H1 (cell line): ENCODE results near the gene DGKH. TPM values are rescaled to one million over a fixed set of nuclear protein-coding genes. Genes with fewer than 3 reads are reported as not detected.
"Not testable (repeated sequence)": the region's sequence is repeated elsewhere in the genome, so short reads cannot be mapped to it uniquely, and the experiment has no call there.

Experiments
- CTCF ChIA-PET: fragments of 300-600 bp; sonication (Branson Sonifier 250); formaldehyde crosslinking; loops from one replicate; lab custom pipeline; 2021; ENCODE audit not compliant: partially characterized antibody; lab: Charles Lee
- POLR2A ChIA-PET: fragments of 300-600 bp; sonication (Branson Sonifier 250); formaldehyde crosslinking; loops from one replicate; lab custom pipeline; 2021; ENCODE audit warnings: inconsistent platforms; ENCODE audit not compliant: partially characterized antibody; lab: Charles Lee
- DNase-seq, 2 experiments: peaks; one replicate each; pipeline versions ENCODE4 v3.0.0 to v3.0.0-alpha.2; 2010 to 2022; ENCODE audit warnings: low spot score in 2 of 2, low read depth in 1 of 2, mixed read lengths in 1 of 2
- FAIRE-seq: peaks from 2 replicates; lab custom pipeline; 2011; peaks lifted over from hg19 to GRCh38; lab: Jason Lieb, UNC
- H2AFZ ChIP-seq: 2 replicates; pipeline ENCODE4 v1.8.1; 2012; ENCODE audit warnings: low read length, inconsistent platforms
- H2AK5ac ChIP-seq: 2 replicates; pipeline ENCODE4 v1.6.1; 2013; ENCODE audit warnings: low read depth, low read length
- H2BK120ac ChIP-seq: replicated peaks from 2 replicates; pipeline ENCODE3; 2013; ENCODE audit warnings: low read depth, low read length, inconsistent platforms
- H2BK12ac ChIP-seq: 2 replicates; pipeline ENCODE4 v1.6.1; 2013; ENCODE audit warnings: low read depth, low read length
- H2BK15ac ChIP-seq: 2 replicates; pipeline ENCODE4 v1.6.1; 2013; ENCODE audit warnings: low read length
- H2BK20ac ChIP-seq: 2 replicates; pipeline ENCODE4 v1.6.1; 2013; ENCODE audit warnings: low read length
- H2BK5ac ChIP-seq: 2 replicates; pipeline ENCODE4 v1.6.1; 2013; ENCODE audit warnings: low read depth, low read length
- H3K14ac ChIP-seq: 2 replicates; pipeline ENCODE4 v1.6.1; 2013; ENCODE audit warnings: inconsistent platforms; ENCODE audit not compliant: insufficient read length
- H3K18ac ChIP-seq: 2 replicates; pipeline ENCODE4 v1.6.1; 2013; ENCODE audit warnings: low read length; ENCODE audit errors: extremely low read depth
- H3K23ac ChIP-seq: 2 replicates; pipeline ENCODE4 v1.6.1; 2013; ENCODE audit warnings: inconsistent platforms; ENCODE audit not compliant: insufficient read length
- H3K23me2 ChIP-seq: 2 replicates; pipeline ENCODE4 v1.6.1; 2013; ENCODE audit warnings: low read depth, low read length
- H3K27ac ChIP-seq: 2 replicates; pipeline ENCODE4 v1.6.1; 2011; ENCODE audit warnings: low read depth, low read length, inconsistent platforms
- H3K27me3 ChIP-seq, 4 experiments: replicated peaks in 1 of 4; 1 replicate in 1 of 4; 2 replicates in 3 of 4; pipeline versions ENCODE4 v1.6.1 to v1.8.1; 2011 to 2013; ENCODE audit warnings: low read length in 3 of 4, mild to moderate bottlenecking in 3 of 4, inconsistent platforms in 2 of 4, mixed read lengths in 2 of 4, moderate library complexity in 1 of 4; ENCODE audit not compliant: control insufficient read depth in 3 of 4, insufficient read depth in 3 of 4; ENCODE audit errors: extremely low read depth in 1 of 4
- H3K36me3 ChIP-seq, 4 experiments: 2 replicates each; pipeline versions ENCODE4 v1.6.1 to v1.8.1; 2011 to 2013; ENCODE audit warnings: mild to moderate bottlenecking in 4 of 4, low read length in 3 of 4, moderate library complexity in 2 of 4, control low read depth in 1 of 4, inconsistent platforms in 1 of 4; ENCODE audit not compliant: insufficient read depth in 4 of 4, control insufficient read depth in 2 of 4
- H3K4ac ChIP-seq: replicated peaks from 2 replicates; pipeline ENCODE3; 2013; ENCODE audit warnings: low read length, low read depth, mixed read lengths, inconsistent platforms; ENCODE audit not compliant: insufficient read length
- H3K4me1 ChIP-seq, 4 experiments: replicated peaks in 1 of 4; 1 replicate in 1 of 4; 2 replicates in 3 of 4; pipeline versions ENCODE4 v1.6.1 to v1.8.1; 2011 to 2013; ENCODE audit warnings: low read length in 3 of 4, inconsistent platforms in 2 of 4, mixed read lengths in 1 of 4; ENCODE audit not compliant: insufficient read depth in 4 of 4, control insufficient read depth in 3 of 4
- H3K4me2 ChIP-seq, 2 experiments: 2 replicates each; pipeline versions ENCODE4 v1.6.1 to v1.8.1; 2011 to 2013; ENCODE audit warnings: low read depth in 2 of 2, low read length in 2 of 2, control low read depth in 1 of 2, inconsistent platforms in 1 of 2, mild to moderate bottlenecking in 1 of 2; ENCODE audit not compliant: insufficient read depth in 1 of 2
- H3K4me3 ChIP-seq, 4 experiments: fragments of 200-600, 300-600 bp in 1 of 4; sonication (generic), shearing (Covaris generic), sonication (Bioruptor Twin) in 1 of 4; 2 replicates each; pipeline versions ENCODE4 v1.5.1 to v1.8.1; 2011 to 2016; ENCODE audit warnings: low read length in 4 of 4, low read depth in 3 of 4, control low read depth in 2 of 4, inconsistent platforms in 2 of 4, mild to moderate bottlenecking in 2 of 4, mixed read lengths in 1 of 4, moderate library complexity in 1 of 4; ENCODE audit not compliant: insufficient read depth in 2 of 4; ENCODE audit errors: extremely low read depth in 1 of 4
- H3K56ac ChIP-seq: replicated peaks from 2 replicates; pipeline ENCODE3; 2013; ENCODE audit warnings: low read depth, mild to moderate bottlenecking, mixed read lengths, low read length, inconsistent platforms; ENCODE audit not compliant: insufficient read length
- H3K79me1 ChIP-seq: 2 replicates; pipeline ENCODE4 v1.6.1; 2013; ENCODE audit warnings: low read depth, low read length, control low read depth
- H3K79me2 ChIP-seq, 2 experiments: 2 replicates each; pipeline versions ENCODE4 v1.6.1 to v1.8.1; 2012 to 2013; ENCODE audit warnings: low read length in 2 of 2, mild to moderate bottlenecking in 2 of 2, inconsistent platforms in 1 of 2; ENCODE audit not compliant: insufficient read depth in 2 of 2, control insufficient read depth in 1 of 2
- H3K9ac ChIP-seq, 4 experiments: replicated peaks in 1 of 4; 1 replicate in 1 of 4; 2 replicates in 3 of 4; pipeline versions ENCODE4 v1.6.1 to v1.8.1; 2011 to 2013; ENCODE audit warnings: low read depth in 3 of 4, low read length in 3 of 4, control low read depth in 2 of 4, mild to moderate bottlenecking in 2 of 4, moderate library complexity in 2 of 4, inconsistent platforms in 1 of 4; ENCODE audit errors: extremely low read depth in 1 of 4
- H3K9me3 ChIP-seq, 2 experiments: 2 replicates each; pipeline versions ENCODE4 v1.6.1 to v1.8.1; 2012 to 2013; ENCODE audit warnings: mild to moderate bottlenecking in 2 of 2, moderate library complexity in 2 of 2, control low read depth in 1 of 2, inconsistent platforms in 1 of 2, low read depth in 1 of 2, low read length in 1 of 2, mixed read lengths in 1 of 2; ENCODE audit not compliant: insufficient read depth in 2 of 2
- H4K20me1 ChIP-seq, 2 experiments: replicated peaks in 1 of 2; 2 replicates each; pipeline versions ENCODE3 to v1.8.1; 2011 to 2013; ENCODE audit warnings: inconsistent platforms in 2 of 2, low read length in 2 of 2, mild to moderate bottlenecking in 1 of 2; ENCODE audit not compliant: insufficient read depth in 2 of 2, control insufficient read depth in 1 of 2
- H4K5ac ChIP-seq: 2 replicates; pipeline ENCODE4 v1.6.1; 2013; ENCODE audit warnings: low read length, low read depth, mixed read lengths, inconsistent platforms; ENCODE audit not compliant: insufficient read length
- H4K8ac ChIP-seq: 2 replicates; pipeline ENCODE4 v1.8.0; 2013; ENCODE audit warnings: mild to moderate bottlenecking, moderate library complexity, low read length, inconsistent platforms; ENCODE audit not compliant: insufficient read depth; ENCODE audit errors: extremely low read depth
- H4K91ac ChIP-seq: replicated peaks from 2 replicates; pipeline ENCODE3; 2013; ENCODE audit warnings: low read length, mixed read lengths, inconsistent platforms; ENCODE audit not compliant: insufficient read length
- ATF2 ChIP-seq: IDR thresholded peaks from 2 replicates; pipeline ENCODE4 v1.6.1; 2012; ENCODE audit warnings: low read length, inconsistent platforms
- CBX5 ChIP-seq: fragments of 300-800, 300-1000 bp; sonication (generic); IDR thresholded peaks from 2 replicates; pipeline ENCODE4 v1.7.1; 2016; ENCODE audit warnings: antibody characterized with exemption, low read length, low read depth
- EP300 ChIP-seq, 2 experiments: IDR thresholded peaks; 1 replicate in 1 of 2; 2 replicates in 1 of 2; pipeline ENCODE4 v1.6.1; 2011 to 2012; ENCODE audit warnings: low read depth in 2 of 2, low read length in 2 of 2, mild to moderate bottlenecking in 2 of 2, borderline replicate concordance in 1 of 2, inconsistent platforms in 1 of 2, moderate library complexity in 1 of 2
- SP2 ChIP-seq: IDR thresholded peaks from 2 replicates; pipeline ENCODE4 v1.6.1; 2012; ENCODE audit warnings: mild to moderate bottlenecking, low read length, inconsistent platforms
- TAF1 ChIP-seq: IDR thresholded peaks from 2 replicates; pipeline ENCODE4 v1.6.1; 2011; ENCODE audit warnings: mild to moderate bottlenecking, low read depth, low read length
- WGBS, 2 experiments: shearing (Covaris generic) in 1 of 2; methylation state at CpG; one replicate each; pipeline versions ENCODE4 v1.1.6 to v1.1.7; 2013 to 2015; ENCODE audit warnings: low lambda C conversion rate in 2 of 2, mixed read lengths in 2 of 2, inconsistent platforms in 1 of 2, low coverage in 1 of 2, missing lambda C conversion rate in 1 of 2; ENCODE audit not compliant: insufficient replicate concordance in 2 of 2, insufficient coverage in 1 of 2, insufficient read length in 1 of 2; ENCODE audit errors: extremely low coverage in 1 of 2, missing lambda C conversion rate in 1 of 2; 5-methylcytosine and 5-hydroxymethylcytosine counted together
- polyA plus RNA-seq, 7 experiments: library from polyadenylated mRNA; depleted of rRNA in 3 of 7; stranded (reverse) in 5 of 7; unstranded in 2 of 7; fragments of >200 nt in 5 of 7; fragments of 200-250 nt in 2 of 7; gene quantifications; 1 replicate in 5 of 7; 2 replicates in 1 of 7; 4 replicates in 1 of 7; pipeline versions ENCODE4 v1.2.1 to v1.2.3, GENCODE V29; 2011 to 2013; ENCODE audit warnings: missing spikeins in 2 of 7, mixed read lengths in 2 of 7
- total RNA-seq: library from RNA; stranded (reverse); fragmentation: NEBNext Ultra II Directional; extraction: Animal tissue kit (Norgen Biotek cat#: 25700); gene quantifications from 2 replicates; pipeline ENCODE4 v1.2.1, GENCODE V29; 2021

DGKH gene
- total and polyA plus RNA-seq, 2 of the 8 experiments (the other 6 are each of a cell fraction or from before 2014, with no cell fraction given) = 2.1 to 7.9 TPM

GRCh38 chr13:42094516-42095040 lies 46.1 kb downstream of the DGKH start (continued):
- TF ChIP-seq ATF2 = no peak
- TF ChIP-seq EP300 (IDR thresholded peaks at IDR 0.05; ENCODE audit: borderline replicate concordance in 1 of 2, low read depth in 2 of 2, low read length in 2 of 2) = no peak
- no peak for TF ChIP-seq SP2
- no peak for TF ChIP-seq CBX5
- no peak for TF ChIP-seq TAF1

- FAIRE-seq, H2BK20ac ChIP-seq, H3K79me1 ChIP-seq, H2AK5ac ChIP-seq, H2BK12ac ChIP-seq, H3K4me2 ChIP-seq, H2BK15ac ChIP-seq, POLR2A ChIA-PET, H3K14ac ChIP-seq, DNase-seq, H2BK120ac ChIP-seq, H4K20me1 ChIP-seq, H3K18ac ChIP-seq, H3K36me3 ChIP-seq, H3K9me3 ChIP-seq, H2AFZ ChIP-seq, H3K4me1 ChIP-seq, H4K91ac ChIP-seq, H3K4me3 ChIP-seq, H3K9ac ChIP-seq, H3K56ac ChIP-seq, H2BK5ac ChIP-seq, H3K79me2 ChIP-seq, H4K5ac ChIP-seq, H3K27me3 ChIP-seq, H3K4ac ChIP-seq, H3K23me2 ChIP-seq, H3K23ac ChIP-seq, H3K27ac ChIP-seq, H4K8ac ChIP-seq: not testable (repeated sequence)
- CTCF ChIA-PET = interaction anchor here (0.6 kb wide), 1 partner anchor 122 kb away, joined by 3 read pairs; no protein-coding TSS in a partner anchor
- 87% methylated on average over 2 of the region's 2 CpGs; no CpG with 5 or more reads in 1 of the 2 experiments for WGBS, 2 experiments
Observed at GRCh38 chr13:42096222-42096621, 47.8 kb downstream of the DGKH start.
